ENCODE results near the gene CHEK1. TPM values are rescaled to one million over a fixed set of nuclear protein-coding genes. Genes with fewer than 3 reads are reported as not detected.
A peak's percentile ranks its signal among the peaks of the same experiment; 100 is the strongest.

The CHEK1 gene
- total and polyA plus RNA-seq, 2 of the 4 experiments (the other 2 are of a cell fraction), result 16.0 to 22.6 TPM

DNA sequence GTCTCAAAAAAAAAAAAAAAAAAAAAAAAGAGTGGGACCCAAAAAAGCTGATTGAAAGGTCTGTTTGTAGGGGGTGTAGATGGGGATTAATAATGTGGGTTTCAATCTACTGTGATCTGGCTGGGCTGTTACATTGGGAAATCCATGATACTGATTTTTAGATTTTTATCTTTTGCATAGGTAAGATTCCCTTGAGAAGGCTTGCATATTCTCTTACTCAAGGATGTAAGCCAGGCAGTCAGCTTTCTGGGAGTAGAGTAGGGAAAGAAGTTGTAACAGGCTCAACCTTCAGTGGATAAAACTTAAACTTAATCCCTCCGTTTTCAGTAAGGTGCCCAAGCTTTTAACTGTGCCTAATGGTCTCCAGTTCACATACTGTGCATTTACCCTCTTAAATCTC lies 1.9 kb upstream of the CHEK1 start:
- ATAC-seq (ENCODE audit: low read depth), result no peak

More for the DNA sequence above, 1.9 kb upstream of the CHEK1 start:
- no peak overlapping the region for H4K8ac ChIP-seq (ENCODE audit: low read depth in 2 of 2, low read length in 2 of 2)
- peak overlapping the region; percentile 33; the same call in 1 of the 2 replicates for H3K4ac ChIP-seq (ENCODE audit: low read depth, low read length)
- BruUV-seq (replicated peaks), result no TSS peak
- H3K23ac ChIP-seq (ENCODE audit: low read depth, low read length), result no peak overlapping the region
- H3K4me3 ChIP-seq (ENCODE audit: insufficient read depth, low read depth, low read length), result no peak overlapping the region
- no peak overlapping the region for H3K14ac ChIP-seq (replicated peaks; ENCODE audit: low read depth, low read length)
- peaks cover 8 to 36% of the 10 kb centered on the region in 2 experiments; a peak in 3 of 4 replicates for H3K79me1 ChIP-seq (ENCODE audit: low read depth in 1 of 2, low read length in 2 of 2)
- no peaks in the 10 kb centered on the region for H3K9me3 ChIP-seq (ENCODE audit: control insufficient read depth, insufficient read depth, low read length)
- H4K91ac ChIP-seq (ENCODE audit: insufficient read depth, low read depth, low read length), result no peak overlapping the region
- H3K4me1 ChIP-seq (ENCODE audit: control insufficient read depth, insufficient read depth, low read length), result peaks cover 8% of the 10 kb centered on the region
- ChIA-PET CTCF (interaction anchor here (0.6 to 0.7 kb wide), 2 partner anchors 48 to 1211 kb away, joined by 3 to 4 read pairs; no protein-coding TSS in a partner anchor), POLR2A (ENCODE audit: unreplicated experiment) (no interaction called here)
- peak overlapping the region; percentile 46; the same call in 1 of the 2 replicates for H2AK5ac ChIP-seq (ENCODE audit: low read depth, low read length)
- TF ChIP-seq BHLHE40 (IDR thresholded peaks at IDR 0.05; ENCODE audit: low read depth, low read length), result no peak
- TF ChIP-seq, protein P1, sequence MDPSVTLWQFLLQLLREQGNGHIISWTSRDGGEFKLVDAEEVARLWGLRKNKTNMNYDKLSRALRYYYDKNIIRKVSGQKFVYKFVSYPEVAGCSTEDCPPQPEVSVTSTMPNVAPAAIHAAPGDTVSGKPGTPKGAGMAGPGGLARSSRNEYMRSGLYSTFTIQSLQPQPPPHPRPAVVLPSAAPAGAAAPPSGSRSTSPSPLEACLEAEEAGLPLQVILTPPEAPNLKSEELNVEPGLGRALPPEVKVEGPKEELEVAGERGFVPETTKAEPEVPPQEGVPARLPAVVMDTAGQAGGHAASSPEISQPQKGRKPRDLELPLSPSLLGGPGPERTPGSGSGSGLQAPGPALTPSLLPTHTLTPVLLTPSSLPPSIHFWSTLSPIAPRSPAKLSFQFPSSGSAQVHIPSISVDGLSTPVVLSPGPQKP (IDR thresholded peaks at IDR 0.05; ENCODE audit: borderline replicate concordance, low read depth, low read length), result no peak
- no peak for TF ChIP-seq POLR2A (IDR thresholded peaks at IDR 0.05; ENCODE audit: low read depth, low read length)
- TF ChIP-seq FOS (IDR thresholded peaks at IDR 0.05; ENCODE audit: low read depth, low read length), result no peak
- no peak for TF ChIP-seq RFX5 (IDR thresholded peaks at IDR 0.05; ENCODE audit: low read depth, low read length)
- no peak for TF ChIP-seq RCOR1 (IDR thresholded peaks at IDR 0.05; ENCODE audit: insufficient replicate concordance, low read length)
- no peak for TF ChIP-seq MAFK (IDR thresholded peaks at IDR 0.05; ENCODE audit: low read depth, low read length)
- no peak for TF ChIP-seq CHD1 (IDR thresholded peaks at IDR 0.05; ENCODE audit: low read depth, low read length)
- TF ChIP-seq, protein P2, sequence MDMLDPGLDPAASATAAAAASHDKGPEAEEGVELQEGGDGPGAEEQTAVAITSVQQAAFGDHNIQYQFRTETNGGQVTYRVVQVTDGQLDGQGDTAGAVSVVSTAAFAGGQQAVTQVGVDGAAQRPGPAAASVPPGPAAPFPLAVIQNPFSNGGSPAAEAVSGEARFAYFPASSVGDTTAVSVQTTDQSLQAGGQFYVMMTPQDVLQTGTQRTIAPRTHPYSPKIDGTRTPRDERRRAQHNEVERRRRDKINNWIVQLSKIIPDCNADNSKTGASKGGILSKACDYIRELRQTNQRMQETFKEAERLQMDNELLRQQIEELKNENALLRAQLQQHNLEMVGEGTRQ (IDR thresholded peaks at IDR 0.05; ENCODE audit: low read depth, low read length), result no peak
- no peak for TF ChIP-seq SMC3 (IDR thresholded peaks at IDR 0.05; ENCODE audit: low read depth, low read length)
- TF ChIP-seq, protein P3, sequence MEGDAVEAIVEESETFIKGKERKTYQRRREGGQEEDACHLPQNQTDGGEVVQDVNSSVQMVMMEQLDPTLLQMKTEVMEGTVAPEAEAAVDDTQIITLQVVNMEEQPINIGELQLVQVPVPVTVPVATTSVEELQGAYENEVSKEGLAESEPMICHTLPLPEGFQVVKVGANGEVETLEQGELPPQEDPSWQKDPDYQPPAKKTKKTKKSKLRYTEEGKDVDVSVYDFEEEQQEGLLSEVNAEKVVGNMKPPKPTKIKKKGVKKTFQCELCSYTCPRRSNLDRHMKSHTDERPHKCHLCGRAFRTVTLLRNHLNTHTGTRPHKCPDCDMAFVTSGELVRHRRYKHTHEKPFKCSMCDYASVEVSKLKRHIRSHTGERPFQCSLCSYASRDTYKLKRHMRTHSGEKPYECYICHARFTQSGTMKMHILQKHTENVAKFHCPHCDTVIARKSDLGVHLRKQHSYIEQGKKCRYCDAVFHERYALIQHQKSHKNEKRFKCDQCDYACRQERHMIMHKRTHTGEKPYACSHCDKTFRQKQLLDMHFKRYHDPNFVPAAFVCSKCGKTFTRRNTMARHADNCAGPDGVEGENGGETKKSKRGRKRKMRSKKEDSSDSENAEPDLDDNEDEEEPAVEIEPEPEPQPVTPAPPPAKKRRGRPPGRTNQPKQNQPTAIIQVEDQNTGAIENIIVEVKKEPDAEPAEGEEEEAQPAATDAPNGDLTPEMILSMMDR (conservative IDR thresholded peaks at IDR 0.05; ENCODE audit: low read depth, low read length), result no peak
- TF ChIP-seq MXI1 (IDR thresholded peaks at IDR 0.05; ENCODE audit: borderline replicate concordance, low read depth, low read length), result no peak
- no peak overlapping the region for H3K27ac ChIP-seq (ENCODE audit: insufficient read depth, low read length)
- no CpG with 5 or more reads among the region's 1 CpG for WGBS, 2 experiments (ENCODE audit: extremely low coverage in 2 of 2, insufficient read length in 1 of 2)
- no peak overlapping the region for H2AK9ac ChIP-seq (replicated peaks; ENCODE audit: low read depth, low read length, poor library complexity)
- H2BK15ac ChIP-seq (ENCODE audit: low read depth, low read length), result no peak overlapping the region
- H3K4me2 ChIP-seq (ENCODE audit: low read depth, low read length), result no peak overlapping the region
- no peak overlapping the region for H3K56ac ChIP-seq (ENCODE audit: extremely low read depth, insufficient read depth, low read length)
- intact Hi-C loops (cut with micrococcal nuclease) (no loop called here), dilution Hi-C loops (cut with HindIII; ENCODE audit: low sequenced_read_pairs, unreplicated experiment) (no loop called here), in situ Hi-C loops (cut with MboI; ENCODE audit: low sequenced_read_pairs) (loop anchor here (10.0 kb wide), 1 partner anchor 252 kb away; no protein-coding TSS in a partner anchor)
- no peak overlapping the region for H3K9ac ChIP-seq (ENCODE audit: low read depth, low read length)
- no peak overlapping the region for H2BK5ac ChIP-seq (ENCODE audit: low read depth, low read length, poor library complexity, severe bottlenecking)
- peaks cover 18% of the 10 kb centered on the region for H3K36me3 ChIP-seq (ENCODE audit: control insufficient read depth, insufficient read depth, low read length)
- no peaks in the 10 kb centered on the region for H3K27me3 ChIP-seq (ENCODE audit: control insufficient read depth, insufficient read depth, low read length)
- H3K18ac ChIP-seq (ENCODE audit: low read depth, low read length), result no peak overlapping the region
- DNase-seq, result no peak
- no peak overlapping the region for H2AFZ ChIP-seq (replicated peaks; ENCODE audit: low read length, poor library complexity)
- H2BK120ac ChIP-seq (ENCODE audit: low read depth, low read length), result no peak overlapping the region
- H2BK20ac ChIP-seq (ENCODE audit: low read depth, low read length), result no peak overlapping the region; the same call in 1 of the 2 replicates
- H4K20me1 ChIP-seq (ENCODE audit: insufficient read depth, low read length), result no peaks in the 10 kb centered on the region
- H3K9me1 ChIP-seq (ENCODE audit: insufficient read depth, low read length), result no peaks in the 10 kb centered on the region
- H4K5ac ChIP-seq (ENCODE audit: low read depth, low read length), result no peak overlapping the region

Data from IMR-90 (cell line).